PC-3 (cell line): ENCODE data around the gene EMSY. TPM values are rescaled to one million over a fixed set of nuclear protein-coding genes. Genes with fewer than 3 reads are reported as not detected.

ENCODE experiments used
- ATAC-seq: fragments of 200-7000 bp; cut with Tn5 transposase; 2 replicates; pipeline ENCODE4 v1.9.1; 2020; ENCODE audit warnings: mild to moderate bottlenecking, moderate library complexity
- BruUV-seq: library from RNA; stranded (reverse); fragments of 400-500 nt; replicated peaks from 2 replicates; lab custom pipeline; 2021; lab: Mats Ljungman, UMichigan
- CTCF ChIA-PET: fragments of 300-600 bp; sonication (Branson Sonifier 250); formaldehyde crosslinking; loops from one replicate; lab custom pipeline; 2022; ENCODE audit warnings: antibody characterized with exemption; lab: Charles Lee
- POLR2A ChIA-PET: fragments of 300-600 bp; sonication (Branson Sonifier 250); formaldehyde crosslinking; loops from one replicate; lab custom pipeline; 2022; ENCODE audit warnings: antibody characterized with exemption; ENCODE audit not compliant: unreplicated experiment; lab: Charles Lee
- DNase-seq: peaks from one replicate; pipeline ENCODE4 v3.0.0-alpha.2; 2015
- H2AFZ ChIP-seq: fragments of 300-600 bp; sonication (generic); 2 replicates; pipeline ENCODE4 v1.6.0; 2016; ENCODE audit warnings: antibody characterized with exemption, low read length
- H3F3A ChIP-seq: fragments of 300-600 bp; sonication (generic); one replicate; pipeline ENCODE4 v1.6.0; 2017; ENCODE audit warnings: antibody characterized with exemption, low read length, control low read depth, mild to moderate bottlenecking; ENCODE audit not compliant: unreplicated experiment
- H3K27ac ChIP-seq: fragments of 300-600 bp; sonication (generic); 2 replicates; pipeline ENCODE4 v1.5.1; 2016; ENCODE audit warnings: mild to moderate bottlenecking, low read length
- H3K27me3 ChIP-seq: fragments of 300-600 bp; sonication (generic); 2 replicates; pipeline ENCODE4 v1.6.1; 2016; ENCODE audit warnings: low read length, mixed read lengths
- H3K36me3 ChIP-seq: fragments of 300-600 bp; sonication (generic); 2 replicates; pipeline ENCODE4 v1.6.1; 2016; ENCODE audit warnings: low read depth, mixed run types, low read length, mixed read lengths
- H3K4me1 ChIP-seq: fragments of 300-600 bp; sonication (generic); 2 replicates; pipeline ENCODE4 v1.5.1; 2016; ENCODE audit warnings: low read length; ENCODE audit not compliant: insufficient read depth
- H3K4me2 ChIP-seq: fragments of 300-600 bp; sonication (generic); 2 replicates; pipeline ENCODE4 v1.6.0; 2016; ENCODE audit warnings: low read length
- H3K4me3 ChIP-seq: fragments of 300-600 bp; sonication (generic); 2 replicates; pipeline ENCODE4 v1.5.1; 2016; ENCODE audit warnings: mild to moderate bottlenecking, low read length, mixed read lengths
- H3K79me2 ChIP-seq: fragments of 300-600 bp; sonication (generic); 2 replicates; pipeline ENCODE4 v1.6.1; 2017; ENCODE audit warnings: low read length, mixed read lengths
- H3K9ac ChIP-seq: fragments of 300-600 bp; sonication (generic); 2 replicates; pipeline ENCODE4 v1.6.0; 2016; ENCODE audit warnings: mild to moderate bottlenecking, low read length
- H3K9me2 ChIP-seq: fragments of 300-600 bp; sonication (generic); replicated peaks from 2 replicates; pipeline ENCODE4 v1.6.1; 2016; ENCODE audit warnings: mixed run types, low read length, mixed read lengths
- H3K9me3 ChIP-seq: fragments of 300-600 bp; sonication (generic); 2 replicates; pipeline ENCODE4 v1.6.1; 2016; ENCODE audit warnings: low read length, mixed read lengths
- H4K20me1 ChIP-seq: fragments of 300-600 bp; sonication (generic); 2 replicates; pipeline ENCODE4 v1.6.1; 2016; ENCODE audit warnings: low read length, mixed read lengths
- EZH2 ChIP-seq: fragments of 300-600 bp; sonication (generic); IDR thresholded peaks from one replicate; pipeline ENCODE4 v1.6.1; 2017; ENCODE audit warnings: antibody characterized with exemption, mild to moderate bottlenecking, low read length; ENCODE audit not compliant: unreplicated experiment
- EZH2phosphoT487 ChIP-seq: fragments of 300-600 bp; sonication (generic); IDR thresholded peaks from 2 replicates; pipeline ENCODE4 v1.6.1; 2018; ENCODE audit warnings: mild to moderate bottlenecking, antibody characterized with exemption, low read length, borderline replicate concordance
- intact Hi-C: fragments of 100-400 bp; cut with micrococcal nuclease; formaldehyde crosslinking; loops from 2 replicates; pipeline ENCODE4 v1.9.0; 2023
- total RNA-seq: library from RNA; depleted of rRNA; stranded (reverse); fragments of >200 nt; gene quantifications from 2 replicates; pipeline ENCODE4 v1.2.3, GENCODE V29; 2014
- TF ChIP-seq, protein P1 (sequence below): fragments of 300-600 bp; sonication (generic); conservative IDR thresholded peaks from 2 replicates; pipeline ENCODE4 v1.5.1; 2017; ENCODE audit warnings: antibody characterized with exemption, low read depth, mild to moderate bottlenecking, low read length

Gene EMSY
- total RNA-seq, 1 experiment from 2014 or later = 51.1 TPM

DNA sequence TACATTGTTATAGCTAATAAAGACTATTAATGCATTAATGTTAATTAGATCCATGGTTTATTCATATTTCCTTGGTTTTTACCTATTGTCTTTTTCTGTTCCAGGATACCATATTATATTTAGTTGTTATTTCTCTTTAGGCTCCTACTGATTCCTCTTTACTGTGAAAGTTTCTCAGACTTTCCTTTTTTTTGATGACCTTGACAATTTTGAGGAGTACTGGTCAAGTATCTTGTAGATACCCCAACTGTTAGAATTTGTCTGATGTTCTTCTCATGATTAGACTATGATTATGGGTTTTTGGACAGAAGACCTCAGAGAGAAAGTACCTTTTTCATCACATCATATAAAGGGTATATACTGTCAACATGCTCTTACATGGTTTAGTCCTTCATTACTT, 26.6 kb downstream of the EMSY start:
- CTCF ChIA-PET = no interaction called here
- 0 out of 2 replicates have a peak, but pooled peaks cover 1% of the 10 kb centered on the region for H3K79me2 ChIP-seq

DNA sequence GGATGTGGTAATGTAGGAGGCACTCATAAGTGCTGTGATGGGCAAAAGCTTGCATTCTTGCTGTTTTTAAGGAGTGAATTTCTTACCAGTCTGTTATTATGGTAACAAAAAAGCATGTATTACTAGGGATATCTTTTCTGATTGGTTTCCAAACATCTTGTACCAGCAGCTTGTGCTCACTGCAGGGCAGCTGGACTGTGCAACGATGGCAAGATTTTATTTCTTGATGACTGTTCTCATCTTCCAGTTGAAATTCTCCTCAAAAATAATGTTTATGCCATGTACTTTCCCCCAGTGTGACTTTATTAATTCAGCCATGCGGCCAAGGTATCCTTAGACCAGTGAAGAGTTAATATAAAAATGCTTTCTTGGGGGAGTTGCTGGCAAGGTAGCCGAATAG, 35.4 kb downstream of the EMSY start:
- Histone ChIP-seq H3K9ac (no peak overlapping the region), H3K27me3 (no peaks in the 10 kb centered on the region), H3K9me2 (no peaks in the 10 kb centered on the region), H3K36me3 (peaks cover 27% of the 10 kb centered on the region), H3F3A (no peaks in the 10 kb centered on the region), H3K4me3 (no peak overlapping the region), H3K4me2 (no peak overlapping the region), H3K4me1 (no peaks in the 10 kb centered on the region), H3K9me3 (no peaks in the 10 kb centered on the region), H2AFZ (no peak overlapping the region), H4K20me1 (no peaks in the 10 kb centered on the region), H3K27ac (no peak overlapping the region), H3K79me2 (0 out of 2 replicates have a peak, but pooled peaks cover 5% of the 10 kb centered on the region)
- DNase-seq (no peak), ATAC-seq (no peak)
- TF ChIP-seq EZH2 = no peak
- no peak for TF ChIP-seq EZH2phosphoT487
- TF ChIP-seq, protein P1, sequence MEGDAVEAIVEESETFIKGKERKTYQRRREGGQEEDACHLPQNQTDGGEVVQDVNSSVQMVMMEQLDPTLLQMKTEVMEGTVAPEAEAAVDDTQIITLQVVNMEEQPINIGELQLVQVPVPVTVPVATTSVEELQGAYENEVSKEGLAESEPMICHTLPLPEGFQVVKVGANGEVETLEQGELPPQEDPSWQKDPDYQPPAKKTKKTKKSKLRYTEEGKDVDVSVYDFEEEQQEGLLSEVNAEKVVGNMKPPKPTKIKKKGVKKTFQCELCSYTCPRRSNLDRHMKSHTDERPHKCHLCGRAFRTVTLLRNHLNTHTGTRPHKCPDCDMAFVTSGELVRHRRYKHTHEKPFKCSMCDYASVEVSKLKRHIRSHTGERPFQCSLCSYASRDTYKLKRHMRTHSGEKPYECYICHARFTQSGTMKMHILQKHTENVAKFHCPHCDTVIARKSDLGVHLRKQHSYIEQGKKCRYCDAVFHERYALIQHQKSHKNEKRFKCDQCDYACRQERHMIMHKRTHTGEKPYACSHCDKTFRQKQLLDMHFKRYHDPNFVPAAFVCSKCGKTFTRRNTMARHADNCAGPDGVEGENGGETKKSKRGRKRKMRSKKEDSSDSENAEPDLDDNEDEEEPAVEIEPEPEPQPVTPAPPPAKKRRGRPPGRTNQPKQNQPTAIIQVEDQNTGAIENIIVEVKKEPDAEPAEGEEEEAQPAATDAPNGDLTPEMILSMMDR = no peak
- ChIA-PET CTCF (no interaction called here), POLR2A (no interaction called here)
- intact Hi-C loops = no loop called here
- no TSS peak for BruUV-seq

More for the DNA sequence above, 26.6 kb downstream of the EMSY start:
- H3K4me2 ChIP-seq = no peak overlapping the region
- BruUV-seq = no TSS peak
- no peak overlapping the region for H3K4me3 ChIP-seq
- no peak overlapping the region for H3K9ac ChIP-seq
- no peaks in the 10 kb centered on the region for H3K4me1 ChIP-seq
- TF ChIP-seq, protein P1 = no peak
- TF ChIP-seq EZH2phosphoT487 (no peak), EZH2 (no peak)
- H3K36me3 ChIP-seq = peaks cover 31% of the 10 kb centered on the region
- H4K20me1 ChIP-seq = no peaks in the 10 kb centered on the region
- ATAC-seq (no peak), DNase-seq (no peak)
- intact Hi-C loops = no loop called here
- POLR2A ChIA-PET = interaction anchor here (0.6 kb wide), 1 partner anchor 52 kb away, joined by 3 read pairs; no protein-coding TSS in a partner anchor
- H3K27me3 ChIP-seq = no peaks in the 10 kb centered on the region
- H3K9me2 ChIP-seq = no peaks in the 10 kb centered on the region
- H3K27ac ChIP-seq = no peak overlapping the region
- no peak overlapping the region for H2AFZ ChIP-seq
- no peaks in the 10 kb centered on the region for H3K9me3 ChIP-seq
- H3F3A ChIP-seq = no peaks in the 10 kb centered on the region

DNA sequence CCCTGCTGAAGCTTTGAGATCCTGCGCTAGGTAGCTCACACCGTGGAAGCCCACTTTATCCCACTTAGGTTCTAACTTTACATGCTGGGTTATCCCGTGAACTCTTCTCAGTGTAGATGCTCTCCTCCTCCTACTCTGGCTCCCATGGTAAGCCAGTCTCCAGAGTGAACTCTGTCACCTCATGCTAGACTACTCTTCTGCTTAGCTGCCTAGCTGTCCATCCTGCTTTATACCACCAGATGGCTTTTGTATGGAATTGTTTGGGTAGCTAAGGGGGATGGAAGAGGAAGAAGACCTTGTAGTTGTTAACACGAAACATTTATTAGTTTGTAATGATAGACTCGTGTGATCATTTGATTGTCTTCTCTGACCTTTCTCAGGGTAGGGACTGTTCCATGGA, 46.8 kb downstream of the EMSY start:
- Histone ChIP-seq H3F3A (no peaks in the 10 kb centered on the region), H3K4me2 (no peak overlapping the region), H3K27me3 (no peaks in the 10 kb centered on the region), H2AFZ (no peak overlapping the region), H4K20me1 (peaks cover 4% of the 10 kb centered on the region; the same call in 1 of the 2 replicates), H3K79me2 (no peaks in the 10 kb centered on the region), H3K4me3 (no peak overlapping the region), H3K36me3 (peaks cover 7% of the 10 kb centered on the region), H3K9me2 (no peaks in the 10 kb centered on the region), H3K4me1 (no peaks in the 10 kb centered on the region), H3K9me3 (no peaks in the 10 kb centered on the region), H3K27ac (no peak overlapping the region), H3K9ac (no peak overlapping the region)
- intact Hi-C loops = no loop called here
- DNase-seq = peak; percentile 27
- no peak for ATAC-seq
- CTCF ChIA-PET = interaction anchor here (0.6 kb wide), 1 partner anchor 107 kb away, joined by 3 read pairs; no protein-coding TSS in a partner anchor
- BruUV-seq = no TSS peak
- POLR2A ChIA-PET = no interaction called here
- TF ChIP-seq EZH2phosphoT487 (no peak), EZH2 (no peak)
- TF ChIP-seq, protein P1 = peak; percentile 32; the same call in 1 of the 2 replicates
